ENCODE measurements around the gene DCAF16.

The DCAF16 gene

DNA sequence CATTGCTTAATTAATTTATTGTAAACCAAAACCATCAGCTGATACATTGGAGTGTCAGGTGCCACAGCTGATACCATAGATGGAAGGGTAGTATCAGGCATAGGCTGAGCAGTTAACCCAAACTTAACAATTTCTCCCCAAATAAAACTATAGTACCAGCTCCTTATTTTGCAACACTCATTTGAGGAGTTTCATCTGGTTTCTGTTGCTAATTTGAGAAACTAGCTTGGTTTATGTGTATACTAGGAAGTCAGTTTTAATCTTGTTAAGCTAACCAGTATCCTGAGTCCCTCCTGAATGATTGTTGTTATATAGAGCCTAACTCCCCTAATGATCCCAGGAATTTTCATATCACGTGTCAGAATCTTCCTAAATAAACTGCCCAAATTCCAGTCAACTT, 12.7 kb downstream of the DCAF16 start:
- TF ChIP-seq TAF1 (IDR thresholded peaks at IDR 0.05; ENCODE audit: borderline replicate concordance, insufficient read depth, low read length) = no peak
- no peak for TF ChIP-seq SIN3A (IDR thresholded peaks at IDR 0.05; ENCODE audit: borderline replicate concordance, insufficient read depth, low read length)
- TF ChIP-seq FOXP2 (optimal IDR thresholded peaks at IDR 0.05; ENCODE audit: borderline replicate concordance, extremely low read depth, extremely low read length, insufficient read depth) = no peak
- TF ChIP-seq POLR2AphosphoS5 (IDR thresholded peaks at IDR 0.05; ENCODE audit: low read depth, low read length) = no peak
- TF ChIP-seq, protein P1, sequence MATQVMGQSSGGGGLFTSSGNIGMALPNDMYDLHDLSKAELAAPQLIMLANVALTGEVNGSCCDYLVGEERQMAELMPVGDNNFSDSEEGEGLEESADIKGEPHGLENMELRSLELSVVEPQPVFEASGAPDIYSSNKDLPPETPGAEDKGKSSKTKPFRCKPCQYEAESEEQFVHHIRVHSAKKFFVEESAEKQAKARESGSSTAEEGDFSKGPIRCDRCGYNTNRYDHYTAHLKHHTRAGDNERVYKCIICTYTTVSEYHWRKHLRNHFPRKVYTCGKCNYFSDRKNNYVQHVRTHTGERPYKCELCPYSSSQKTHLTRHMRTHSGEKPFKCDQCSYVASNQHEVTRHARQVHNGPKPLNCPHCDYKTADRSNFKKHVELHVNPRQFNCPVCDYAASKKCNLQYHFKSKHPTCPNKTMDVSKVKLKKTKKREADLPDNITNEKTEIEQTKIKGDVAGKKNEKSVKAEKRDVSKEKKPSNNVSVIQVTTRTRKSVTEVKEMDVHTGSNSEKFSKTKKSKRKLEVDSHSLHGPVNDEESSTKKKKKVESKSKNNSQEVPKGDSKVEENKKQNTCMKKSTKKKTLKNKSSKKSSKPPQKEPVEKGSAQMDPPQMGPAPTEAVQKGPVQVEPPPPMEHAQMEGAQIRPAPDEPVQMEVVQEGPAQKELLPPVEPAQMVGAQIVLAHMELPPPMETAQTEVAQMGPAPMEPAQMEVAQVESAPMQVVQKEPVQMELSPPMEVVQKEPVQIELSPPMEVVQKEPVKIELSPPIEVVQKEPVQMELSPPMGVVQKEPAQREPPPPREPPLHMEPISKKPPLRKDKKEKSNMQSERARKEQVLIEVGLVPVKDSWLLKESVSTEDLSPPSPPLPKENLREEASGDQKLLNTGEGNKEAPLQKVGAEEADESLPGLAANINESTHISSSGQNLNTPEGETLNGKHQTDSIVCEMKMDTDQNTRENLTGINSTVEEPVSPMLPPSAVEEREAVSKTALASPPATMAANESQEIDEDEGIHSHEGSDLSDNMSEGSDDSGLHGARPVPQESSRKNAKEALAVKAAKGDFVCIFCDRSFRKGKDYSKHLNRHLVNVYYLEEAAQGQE (IDR thresholded peaks at IDR 0.05; ENCODE audit: insufficient read depth in 1 of 2, low read depth in 2 of 2, low read length in 2 of 2) = no peak

DNA sequence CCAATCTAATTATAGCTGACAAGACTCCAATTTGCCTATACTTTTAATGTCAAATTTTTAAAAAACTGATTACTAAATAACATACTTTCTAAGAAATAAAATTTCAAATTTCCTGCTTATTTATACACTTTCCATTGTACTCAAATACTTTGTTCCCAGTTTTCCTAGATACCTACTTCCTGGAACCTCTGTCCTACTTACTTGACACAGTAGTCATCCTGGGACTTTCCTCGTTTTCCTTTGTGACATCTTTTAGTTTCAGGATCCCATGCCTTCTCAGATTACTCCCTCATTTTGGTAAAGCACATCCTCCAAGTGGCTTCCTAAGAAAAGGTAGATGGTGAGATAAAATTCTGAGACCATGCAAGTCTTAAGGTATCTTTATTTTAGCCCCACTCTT, 15.8 kb downstream of the DCAF16 start:
- no peak for TF ChIP-seq POLR2AphosphoS5 (IDR thresholded peaks at IDR 0.05; ENCODE audit: low read depth, low read length)
- TF ChIP-seq FOXP2 (optimal IDR thresholded peaks at IDR 0.05; ENCODE audit: borderline replicate concordance, extremely low read depth, extremely low read length, insufficient read depth) = no peak
- no peak for TF ChIP-seq SIN3A (IDR thresholded peaks at IDR 0.05; ENCODE audit: borderline replicate concordance, insufficient read depth, low read length)
- TF ChIP-seq, protein P1 (IDR thresholded peaks at IDR 0.05; ENCODE audit: insufficient read depth in 1 of 2, low read depth in 2 of 2, low read length in 2 of 2) = no peak
- TF ChIP-seq TAF1 (IDR thresholded peaks at IDR 0.05; ENCODE audit: borderline replicate concordance, insufficient read depth, low read length) = no peak

DNA sequence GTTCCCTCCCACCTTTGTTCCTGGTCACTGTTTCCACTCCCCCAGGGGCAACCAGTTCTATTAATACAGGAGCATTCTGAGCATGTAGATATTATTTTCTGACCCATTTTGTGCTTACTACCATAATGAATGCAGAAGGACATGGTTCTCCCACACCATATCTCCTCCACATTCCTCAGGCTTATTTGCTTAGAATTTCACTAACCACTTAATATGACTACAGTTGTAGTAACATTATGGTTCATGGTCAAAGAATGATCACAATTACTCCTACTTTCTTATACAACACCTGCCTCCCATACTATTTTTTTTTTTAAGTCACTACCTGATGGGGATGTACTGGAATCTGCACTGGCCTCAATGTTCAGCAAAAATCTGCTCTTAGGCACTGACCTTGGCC, 21.6 kb downstream of the DCAF16 start:
- TF ChIP-seq TAF1 (IDR thresholded peaks at IDR 0.05; ENCODE audit: borderline replicate concordance, insufficient read depth, low read length) = no peak
- TF ChIP-seq, protein P1 (IDR thresholded peaks at IDR 0.05; ENCODE audit: insufficient read depth in 1 of 2, low read depth in 2 of 2, low read length in 2 of 2) = no peak

DNA sequence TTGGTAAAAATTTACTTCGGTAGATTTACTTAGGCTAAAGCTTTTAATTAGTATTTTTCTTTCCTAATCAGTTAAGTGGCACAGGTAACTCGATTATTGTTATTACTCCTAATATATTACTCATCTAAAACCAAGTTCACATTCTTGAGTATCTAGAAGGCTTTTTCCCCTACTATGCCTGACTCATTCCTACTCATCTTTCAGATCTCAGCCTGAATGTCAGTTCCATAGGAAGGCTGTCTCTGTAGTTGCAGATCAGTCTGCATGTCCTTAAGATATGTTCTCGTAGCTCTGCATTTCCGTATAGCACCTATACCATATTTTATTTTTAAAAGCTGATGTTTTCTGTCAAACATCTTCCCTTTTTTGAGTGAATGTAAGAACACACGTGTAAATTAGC, 23.2 kb downstream of the DCAF16 start:
- TF ChIP-seq SIN3A (IDR thresholded peaks at IDR 0.05; ENCODE audit: borderline replicate concordance, insufficient read depth, low read length) (no peak), FOXP2 (optimal IDR thresholded peaks at IDR 0.05; ENCODE audit: borderline replicate concordance, extremely low read depth, extremely low read length, insufficient read depth) (no peak)
- TF ChIP-seq, protein P1 (IDR thresholded peaks at IDR 0.05; ENCODE audit: insufficient read depth in 1 of 2, low read depth in 2 of 2, low read length in 2 of 2) = no peak

DNA sequence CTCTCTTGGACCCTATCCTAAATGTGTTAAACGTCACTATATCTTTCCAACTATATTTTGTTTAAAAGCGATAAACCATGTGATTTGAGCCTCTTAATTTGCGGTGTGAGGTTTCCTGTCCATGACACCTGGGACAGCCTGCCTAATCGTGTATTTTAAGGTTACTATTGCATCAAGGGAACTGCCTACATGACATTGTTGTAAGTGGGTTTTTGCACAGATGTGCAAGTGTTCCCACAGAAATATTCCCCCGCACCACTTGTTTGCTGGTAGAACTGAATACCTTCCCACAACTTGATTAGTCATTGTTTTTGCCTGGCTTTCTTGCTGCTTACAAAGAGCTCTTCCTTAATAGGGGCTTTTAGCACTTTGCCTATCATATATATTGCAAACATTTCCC, 24.0 kb downstream of the DCAF16 start:
- TF ChIP-seq TAF1 (IDR thresholded peaks at IDR 0.05; ENCODE audit: borderline replicate concordance, insufficient read depth, low read length) (no peak), POLR2AphosphoS5 (IDR thresholded peaks at IDR 0.05; ENCODE audit: low read depth, low read length) (no peak), SIN3A (IDR thresholded peaks at IDR 0.05; ENCODE audit: borderline replicate concordance, insufficient read depth, low read length) (no peak), FOXP2 (optimal IDR thresholded peaks at IDR 0.05; ENCODE audit: borderline replicate concordance, extremely low read depth, extremely low read length, insufficient read depth) (no peak)
- TF ChIP-seq, protein P1 (IDR thresholded peaks at IDR 0.05; ENCODE audit: insufficient read depth in 1 of 2, low read depth in 2 of 2, low read length in 2 of 2) = no peak
